Posterior cingulate gyrus (tissue), 11 donors: ENCODE data around the gene STK32B.
A peak's percentile ranks its signal among the peaks of the same experiment; 100 is the strongest.

ENCODE experiments used
- DNase-seq, 10 donors: peaks; one replicate each; pipeline versions ENCODE4 v3.0.0 to v3.0.0-alpha.2; 2020 to 2021; ENCODE audit warnings: mixed read lengths in 3 of 10
- intact Hi-C: fragments of 100-400 bp; cut with DNase I; formaldehyde crosslinking; loops from one replicate; pipeline ENCODE4 v1.15.1; 2023

The STK32B gene

DNA sequence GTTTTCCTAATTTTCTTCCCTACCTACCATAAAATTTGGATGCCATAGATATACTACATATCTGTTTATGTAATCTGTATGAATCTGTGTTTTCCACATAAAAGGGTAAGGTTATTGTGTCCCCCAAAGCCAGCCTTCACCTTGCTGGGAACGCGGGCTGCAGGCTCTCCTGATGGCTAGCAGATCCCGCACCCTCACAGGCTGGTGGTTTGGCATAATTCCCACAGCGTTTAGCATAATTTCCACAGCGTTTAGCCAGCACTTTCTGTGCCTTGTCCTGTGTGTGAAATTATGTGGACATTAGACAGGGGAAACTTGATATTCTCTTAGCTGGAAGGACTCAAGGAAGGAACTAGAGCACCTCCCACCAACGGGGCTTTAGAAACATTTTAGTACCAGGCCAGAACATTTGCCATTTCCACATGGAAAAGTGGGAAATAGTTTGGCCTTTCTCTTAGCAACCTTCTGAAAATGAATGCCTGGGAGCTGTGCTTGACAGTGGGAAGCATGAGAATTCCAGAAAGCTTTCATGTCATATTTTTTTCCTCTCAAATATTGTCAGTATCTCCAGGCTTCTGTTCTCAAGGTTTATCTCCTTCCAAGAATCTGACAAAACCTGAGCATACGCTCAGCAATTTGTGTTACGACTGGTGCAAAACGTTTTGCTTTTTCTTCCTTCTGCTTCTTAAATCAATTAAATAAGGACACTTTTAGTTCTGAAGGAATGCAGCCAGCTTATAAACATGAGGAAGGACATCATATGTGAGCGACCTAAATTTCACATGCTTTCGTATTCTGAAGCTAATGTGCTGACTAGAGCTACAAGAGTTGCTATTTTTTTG lies 67.9 kb downstream of the STK32B start:
- no peak for DNase-seq
- intact Hi-C loops: no loop called here

DNA sequence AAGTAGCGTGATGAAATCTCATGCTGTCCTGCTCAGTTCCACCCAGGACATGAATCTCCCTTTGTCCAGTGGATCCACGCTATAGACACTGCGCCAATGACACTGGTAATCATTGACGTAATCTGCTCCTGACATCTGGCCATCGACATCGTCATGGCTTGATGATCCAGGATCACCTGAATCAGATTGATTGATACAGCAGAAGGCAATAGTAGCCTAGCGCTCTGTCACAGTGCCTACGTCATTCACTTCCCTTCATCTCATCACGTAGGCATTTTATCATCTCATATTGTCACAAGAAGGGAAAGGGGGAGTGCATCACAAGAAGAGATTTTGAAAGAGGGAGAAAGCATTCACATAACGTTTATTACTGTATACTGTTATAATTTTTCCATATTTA lies 68.8 kb downstream of the STK32B start:
- DNase-seq: no peak
- intact Hi-C loops: no loop called here

- intact Hi-C loops: no loop called here
- no peak for DNase-seq
These were observed 69.2 kb downstream of the STK32B start for GRCh38 chr4:5120468-5120867.

- DNase-seq: no peak
- intact Hi-C loops: no loop called here
These were observed 70.8 kb downstream of the STK32B start for GRCh38 chr4:5122114-5122513.

- intact Hi-C loops: no loop called here
- DNase-seq: no peak
These were observed 73.6 kb downstream of the STK32B start for GRCh38 chr4:5124876-5125275.

GRCh38 chr4:5125321-5125720 lies 74.0 kb downstream of the STK32B start:
- intact Hi-C loops: no loop called here
- DNase-seq: peak in 1 of 10 donors; percentile 57

- intact Hi-C loops: no loop called here
- no peak for DNase-seq
These were observed 75.0 kb downstream of the STK32B start for GRCh38 chr4:5126231-5126630.

GRCh38 chr4:5126857-5127256 lies 75.6 kb downstream of the STK32B start:
- intact Hi-C loops: no loop called here
- DNase-seq: no peak

DNA sequence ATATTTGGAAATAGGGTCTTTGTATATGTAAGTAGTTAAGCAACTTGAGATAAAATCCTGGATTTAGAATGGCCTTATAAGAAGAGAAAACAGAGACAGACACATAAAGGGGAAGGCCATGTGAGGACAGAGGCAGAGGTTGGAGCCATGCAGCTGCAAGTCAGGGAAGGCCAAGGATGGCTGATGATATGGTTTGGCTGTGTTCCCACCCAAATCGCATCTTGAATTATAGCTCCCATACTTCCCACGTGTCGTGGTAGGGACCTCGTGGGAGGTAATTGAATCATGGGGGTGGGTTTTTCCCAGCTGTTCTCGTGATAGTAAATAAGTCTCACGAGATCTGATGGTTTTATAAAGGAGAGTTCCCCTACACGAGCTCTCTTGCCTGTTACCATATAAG lies 76.3 kb downstream of the STK32B start:
- no peak for DNase-seq

GRCh38 chr4:5128569-5128968 lies 77.3 kb downstream of the STK32B start:
- intact Hi-C loops: no loop called here

More for the DNA sequence above, 76.3 kb downstream of the STK32B start:
- intact Hi-C loops: no loop called here

DNA sequence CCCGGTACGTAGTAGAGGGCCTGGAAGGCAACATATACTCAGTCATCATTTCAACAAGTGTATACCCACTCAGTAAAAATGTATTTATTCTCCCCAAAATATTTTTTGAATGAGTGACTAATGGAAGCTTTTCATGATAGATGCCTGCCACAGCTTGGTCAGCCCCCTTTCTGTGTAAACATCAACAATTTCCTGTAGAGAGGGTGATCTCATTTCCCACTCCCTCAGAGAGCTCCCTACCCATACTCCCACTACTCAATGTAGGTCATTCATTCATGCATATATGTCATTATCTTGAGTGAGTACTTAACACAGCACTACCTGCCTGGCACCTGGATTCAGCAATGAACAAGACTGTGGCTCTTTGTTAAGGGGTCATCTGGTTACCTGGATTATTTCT lies 81.9 kb downstream of the STK32B start:
- intact Hi-C loops: no loop called here
- DNase-seq: no peak

More at GRCh38 chr4:5128569-5128968, 77.3 kb downstream of the STK32B start:
- no peak for DNase-seq

- no peak for DNase-seq
- intact Hi-C loops: no loop called here
These were observed 82.8 kb downstream of the STK32B start for GRCh38 chr4:5133933-5134594.

DNA sequence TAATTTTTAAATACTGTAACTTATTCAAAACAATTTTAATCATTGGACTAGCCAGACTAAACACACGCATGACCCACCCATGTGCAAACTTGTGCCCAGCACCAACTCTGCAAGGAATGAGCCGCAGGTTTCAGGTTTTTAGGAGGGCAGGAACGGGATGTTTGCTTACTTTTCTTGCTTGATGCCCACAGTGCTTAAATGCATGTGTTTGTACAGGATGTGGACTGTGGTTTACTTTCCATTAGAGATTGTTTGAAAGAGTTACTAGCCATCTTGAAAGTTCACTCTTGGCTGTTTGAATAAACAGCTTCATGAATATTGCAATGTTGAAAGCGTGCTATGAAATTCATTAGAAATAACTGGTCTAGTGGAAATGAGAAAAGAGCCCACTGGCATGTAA lies 83.3 kb downstream of the STK32B start:
- no peak for DNase-seq
- intact Hi-C loops: no loop called here

DNA sequence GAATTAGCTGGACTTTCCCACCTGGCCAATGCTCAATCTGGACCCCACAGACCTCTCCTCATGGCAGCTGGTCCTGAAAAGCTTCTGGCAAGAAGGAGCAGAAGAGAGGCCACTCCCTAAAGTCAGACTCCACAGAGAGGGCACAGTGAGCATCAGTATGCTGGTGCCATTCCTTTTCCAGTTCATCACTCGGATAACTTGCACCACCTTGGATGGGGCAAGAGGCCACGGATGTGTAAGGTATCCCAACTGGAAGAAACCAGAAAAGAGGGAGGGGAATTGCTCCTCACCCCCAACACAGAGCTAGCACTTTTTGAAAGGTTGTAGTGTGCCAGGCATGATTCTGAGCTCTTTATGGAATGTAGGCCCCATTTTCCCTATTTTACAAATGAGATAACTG lies 85.9 kb downstream of the STK32B start:
- intact Hi-C loops: no loop called here
- no peak for DNase-seq

DNA sequence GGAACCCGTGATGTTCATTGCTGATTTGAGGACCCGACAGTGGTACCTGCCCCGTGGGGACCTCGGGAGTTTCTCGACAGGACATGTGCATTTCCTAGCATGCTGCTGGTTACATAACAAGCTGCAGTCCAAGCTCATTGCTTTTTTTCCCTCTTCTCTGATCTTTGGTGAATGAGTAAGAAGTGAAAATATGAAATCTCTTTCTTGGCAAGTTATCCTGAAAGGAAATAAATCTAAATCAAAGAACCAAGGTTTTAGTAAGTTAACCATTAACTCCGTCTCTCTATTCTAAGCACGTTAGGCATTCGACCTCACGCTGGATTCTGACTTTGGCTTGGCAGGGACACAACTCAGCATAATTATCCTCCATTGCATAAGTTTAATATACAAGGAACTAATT lies 86.6 kb downstream of the STK32B start:
- intact Hi-C loops: no loop called here
- DNase-seq: no peak

GRCh38 chr4:5138389-5138788 lies 87.1 kb downstream of the STK32B start:
- no peak for DNase-seq
- intact Hi-C loops: no loop called here

DNA sequence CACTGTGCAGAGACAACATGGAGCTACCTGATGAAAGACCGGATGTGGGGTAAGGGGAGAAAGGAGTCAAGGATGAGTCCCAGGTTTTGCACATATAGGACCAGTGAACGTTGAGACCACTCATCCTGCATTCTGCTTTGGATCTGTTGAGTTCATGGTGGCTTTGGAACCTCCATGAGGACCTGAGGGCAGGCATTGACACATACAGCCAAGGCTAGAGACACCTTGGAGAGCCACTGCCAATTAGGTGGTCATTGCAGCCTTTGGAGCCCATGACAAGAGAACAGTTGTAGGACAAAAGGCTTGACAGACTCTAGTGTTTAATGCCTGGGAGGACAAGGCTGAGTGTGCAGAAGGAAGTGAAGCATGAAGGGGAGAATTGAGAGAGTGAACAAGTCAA lies 87.9 kb downstream of the STK32B start:
- intact Hi-C loops: no loop called here
- DNase-seq: no peak

- intact Hi-C loops: loop anchor here (2.0 kb wide), 1 partner anchor 147 kb away; no protein-coding TSS in a partner anchor
- DNase-seq: no peak
These were observed 90.5 kb downstream of the STK32B start for GRCh38 chr4:5141802-5142201.

GRCh38 chr4:5142726-5143125 lies 91.4 kb downstream of the STK32B start:
- intact Hi-C loops: loop anchor here (2.0 kb wide), 1 partner anchor 148 kb away; no protein-coding TSS in a partner anchor
- peak in 1 of 10 donors; percentile 28 for DNase-seq

DNA sequence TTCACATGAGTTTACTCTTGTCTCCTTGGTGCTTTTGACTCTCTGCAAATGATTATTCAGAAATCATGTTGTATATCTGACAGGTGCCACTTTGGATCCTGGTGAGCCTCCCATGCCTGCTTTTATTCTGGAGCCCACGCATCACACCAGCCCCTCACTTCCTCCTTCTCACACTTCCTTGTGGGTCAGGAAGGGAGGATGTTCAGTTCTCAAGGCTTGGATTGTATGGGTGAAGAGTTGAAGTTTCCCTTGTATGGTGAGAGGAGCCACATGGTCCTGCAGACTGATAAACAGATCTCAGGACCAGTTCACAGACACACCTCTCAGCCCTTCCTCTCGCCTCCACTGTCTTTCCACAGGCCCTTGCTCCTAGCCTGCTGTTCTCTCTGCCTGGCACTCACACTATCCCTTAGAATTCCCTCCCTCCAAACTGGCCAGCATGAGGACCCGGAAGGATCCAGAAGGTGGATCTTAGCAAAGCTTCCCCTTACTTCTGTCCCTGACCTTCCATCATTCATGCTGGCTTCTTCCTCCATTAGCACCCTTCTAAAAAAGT lies 92.1 kb downstream of the STK32B start:
- intact Hi-C loops: loop anchor here (2.0 kb wide), 1 partner anchor 149 kb away; no protein-coding TSS in a partner anchor
- DNase-seq: no peak

DNA sequence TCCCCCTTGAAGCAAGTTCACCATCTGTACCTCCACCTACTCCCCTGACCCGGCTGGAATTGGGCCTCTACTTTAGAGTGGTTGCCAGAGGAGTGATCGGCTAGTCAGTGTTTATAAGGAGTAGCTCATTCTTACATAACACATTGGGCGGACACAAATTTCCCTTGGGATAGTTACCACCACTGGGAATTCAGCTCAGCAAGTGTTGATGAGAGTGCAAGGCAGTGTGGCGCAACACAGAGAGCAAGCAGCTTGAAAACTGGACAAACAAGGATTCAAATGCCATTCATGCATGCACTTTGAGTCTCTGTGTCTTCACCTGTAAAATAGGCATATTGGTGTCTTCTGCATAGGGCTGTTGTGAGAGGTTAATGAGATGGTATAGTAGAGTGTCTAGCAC lies 92.7 kb downstream of the STK32B start:
- intact Hi-C loops: loop anchor here (2.0 kb wide), 1 partner anchor 149 kb away; no protein-coding TSS in a partner anchor
- DNase-seq: no peak
